T follicular helper cell (primary cell): ENCODE measurements around the gene KPRP.

ENCODE experiments used
- DNase-seq: peaks from one replicate; pipeline ENCODE4 v3.0.0-alpha.2; 2020; ENCODE audit warnings: low read depth
- total RNA-seq, 2 experiments: gene quantifications; one replicate each; lab custom pipeline; 2026; lab: John Stamatoyannopoulos, UW

KPRP gene
- total RNA-seq = 0 reads per million in 2 experiments

DNA sequence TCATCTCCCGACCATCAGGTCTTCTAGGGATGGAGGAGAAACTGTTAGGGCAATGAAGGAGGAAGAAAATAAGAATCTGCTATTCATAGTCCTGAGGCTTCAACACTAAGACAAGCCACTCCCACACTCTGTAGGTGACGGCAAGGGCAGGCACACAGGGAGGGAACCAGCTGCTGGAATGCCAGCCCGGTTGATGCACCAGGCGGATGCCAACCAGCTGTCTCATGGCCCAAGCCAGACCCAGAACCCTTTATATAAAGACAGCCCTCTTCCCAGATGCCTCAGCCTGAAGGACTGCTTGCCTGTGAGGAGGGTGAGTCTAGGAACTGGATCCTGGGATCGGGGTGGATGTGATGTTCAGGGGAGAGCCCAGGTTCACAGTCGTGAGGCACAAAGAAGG is at the start of gene KPRP:
Gene KPRP (plus strand): TSS at position 279 of the 400 bp plus-strand sequence. CDS start 1,564 bp downstream, outside the sequence.
- DNase-seq = no peak

DNA sequence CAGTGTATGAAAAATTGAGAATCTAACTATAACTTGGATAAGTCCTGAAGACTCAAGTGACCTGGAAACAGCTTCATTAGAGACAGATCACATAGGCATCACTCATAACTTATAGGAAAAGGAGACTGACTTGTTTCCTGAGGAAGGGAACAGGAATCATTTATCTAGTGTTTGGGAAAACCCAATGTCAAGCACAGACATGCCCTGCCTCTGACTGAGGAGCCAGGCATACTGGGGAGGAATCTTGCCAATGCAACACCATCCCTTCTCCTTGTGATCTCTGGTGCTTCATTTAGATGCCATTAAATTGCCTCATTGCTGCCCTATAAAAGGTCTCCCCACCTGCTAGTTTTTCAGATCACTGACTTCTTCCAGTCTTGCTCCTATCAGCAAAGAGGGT is 39.6 kb upstream of the KPRP start:
- no peak for DNase-seq

DNA sequence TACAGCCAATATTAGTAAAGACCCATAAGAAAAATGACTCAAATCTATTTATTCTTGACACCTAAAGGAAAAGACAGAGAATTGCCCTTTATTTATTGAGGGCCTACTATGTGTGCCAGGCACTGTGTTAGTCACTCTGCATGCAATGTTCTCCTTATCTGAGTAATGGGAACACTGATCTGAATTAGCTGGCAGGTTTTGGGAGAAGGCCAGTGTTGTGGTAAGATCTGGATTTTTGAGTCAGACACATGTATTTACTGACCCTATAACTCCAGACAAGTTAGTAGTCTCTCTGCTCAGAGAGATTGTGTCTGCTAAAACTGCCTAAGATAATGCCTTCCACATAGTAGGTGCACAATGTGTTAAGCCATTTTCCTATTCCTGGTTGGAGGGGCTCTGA is 32.6 kb upstream of the KPRP start:
- no peak for DNase-seq

DNA sequence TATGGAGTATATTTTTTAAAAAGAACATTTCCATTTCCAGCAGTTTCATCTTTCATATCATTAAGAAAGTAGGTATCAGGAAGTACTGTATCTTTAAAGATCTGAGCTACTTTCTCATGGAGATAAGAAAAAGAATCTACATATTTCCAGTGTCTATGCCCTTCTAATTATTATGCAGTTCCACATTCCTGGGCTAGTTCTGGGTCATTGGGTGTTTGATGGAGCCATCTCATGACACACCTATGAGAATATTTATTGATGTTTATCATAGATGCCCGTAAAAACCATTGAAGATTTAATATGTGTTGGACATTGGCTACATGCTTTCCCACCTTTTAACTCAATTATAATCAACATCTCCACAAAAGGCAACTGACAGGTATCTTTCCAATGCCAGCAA is 28.8 kb upstream of the KPRP start:
- DNase-seq = no peak

- DNase-seq = no peak
These were observed 22.2 kb upstream of the KPRP start for GRCh38 chr1:152735648-152736047.

GRCh38 chr1:152737997-152738396 is 19.8 kb upstream of the KPRP start:
- DNase-seq = no peak

DNA sequence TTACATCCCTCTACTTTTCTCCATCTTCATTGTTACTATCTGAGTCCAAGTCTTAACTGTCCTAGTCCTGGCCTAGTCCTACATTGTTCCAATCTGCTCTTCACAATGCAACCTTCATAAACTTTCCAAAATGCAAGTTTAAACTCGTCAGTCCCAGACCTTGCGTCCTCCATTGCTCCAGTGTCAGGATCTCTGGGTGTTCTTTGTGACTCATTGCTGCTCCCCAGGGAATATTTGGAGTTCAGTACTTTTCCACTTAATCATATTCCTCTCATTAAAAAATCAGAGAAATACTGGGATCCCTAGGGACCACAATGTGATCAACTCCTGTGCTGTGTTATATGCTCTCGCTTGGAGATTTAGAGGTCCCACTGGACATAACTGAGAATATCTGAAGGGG is 18.0 kb upstream of the KPRP start:
- DNase-seq = no peak

- no peak for DNase-seq
These were observed 16.2 kb upstream of the KPRP start for GRCh38 chr1:152741656-152742055.

DNA sequence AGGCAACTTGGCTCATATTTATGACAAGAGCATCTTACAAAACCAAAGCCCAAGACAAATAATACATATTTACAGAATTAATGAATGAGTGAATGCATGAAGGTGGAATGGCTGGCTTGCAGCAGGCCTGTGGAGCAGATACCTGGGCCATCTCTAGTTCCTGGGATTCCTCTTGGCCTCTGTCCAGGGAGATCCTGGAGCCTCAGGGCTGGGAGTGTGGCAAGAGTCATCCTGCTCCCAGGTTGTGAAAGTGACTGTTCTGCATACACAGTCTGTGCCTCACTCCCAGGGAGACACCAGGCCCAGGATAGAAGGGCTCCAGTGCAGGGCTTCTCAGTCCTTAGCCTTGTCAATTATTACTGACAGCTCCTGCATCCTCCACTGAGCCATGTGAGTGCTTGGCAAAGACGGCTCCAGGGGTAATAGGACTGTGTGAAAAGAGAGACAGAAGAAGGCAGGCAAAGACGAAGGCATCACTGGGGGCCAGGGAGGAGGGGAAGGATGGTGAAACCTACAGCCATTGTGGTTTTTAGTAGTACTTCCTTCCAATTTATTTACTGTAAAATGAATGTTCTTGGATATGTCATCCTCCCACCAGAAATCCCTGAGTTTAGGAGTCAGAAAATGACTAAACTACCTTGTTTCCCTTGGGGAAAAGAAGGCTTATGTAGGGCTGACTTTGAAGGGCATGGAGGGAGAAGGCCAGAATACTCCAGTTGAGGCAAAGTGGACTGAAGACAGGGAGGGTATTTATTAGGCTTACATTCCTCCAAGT is 14.3 kb upstream of the KPRP start:
- no peak for DNase-seq

DNA sequence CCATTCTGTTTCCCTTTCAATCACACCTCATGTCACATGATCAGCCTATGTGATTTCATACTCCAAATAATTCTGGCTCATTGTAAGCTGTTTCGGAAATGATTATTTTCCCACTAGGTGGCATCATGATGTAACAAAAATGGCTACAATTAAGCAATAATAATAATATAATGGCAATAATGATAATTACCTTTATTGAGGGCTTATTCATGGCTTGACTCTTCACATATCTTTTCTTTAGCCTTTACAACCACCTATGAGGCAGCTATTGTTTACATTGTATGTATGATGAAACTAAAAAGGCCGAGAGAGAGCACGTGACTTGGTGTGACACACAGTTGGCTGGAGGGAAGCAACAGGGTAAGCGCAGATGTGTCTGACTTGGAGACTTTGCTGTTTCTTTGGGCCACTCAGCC is 12.5 kb upstream of the KPRP start:
- no peak for DNase-seq

DNA sequence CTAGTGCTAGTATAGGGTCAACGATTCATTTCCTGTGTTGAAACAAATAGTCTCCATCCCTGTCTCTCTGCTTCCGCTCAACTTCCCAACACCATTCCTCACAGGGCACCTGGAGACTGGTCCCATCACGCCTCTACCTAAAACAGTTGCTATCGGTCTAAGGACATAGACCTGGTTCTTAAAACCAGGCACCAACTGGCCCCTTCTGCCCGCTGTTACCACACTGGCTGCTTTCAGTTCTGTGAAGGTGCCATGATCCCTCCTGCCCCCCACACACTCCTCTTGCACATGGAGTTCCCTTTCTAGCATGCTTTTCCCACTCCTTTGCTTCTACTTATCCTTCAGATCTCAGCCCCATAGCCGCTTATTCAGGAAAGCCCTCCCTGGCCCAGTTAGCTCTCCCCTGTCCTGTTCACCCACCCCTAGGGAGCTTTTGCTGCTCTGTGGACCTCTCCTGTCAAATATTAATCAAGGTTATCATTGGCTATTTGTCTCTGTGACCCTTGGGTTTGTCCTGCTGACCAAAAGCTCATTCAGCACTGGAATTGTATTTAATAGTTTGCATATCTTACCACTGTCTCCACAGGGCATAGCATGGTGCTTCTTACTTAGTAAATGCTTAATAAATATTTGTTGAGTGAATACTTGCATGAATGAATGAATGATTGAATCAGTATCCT is 11.9 kb upstream of the KPRP start:
- no peak for DNase-seq

- no peak for DNase-seq
These were observed 10.0 kb upstream of the KPRP start for GRCh38 chr1:152747831-152748230.

DNA sequence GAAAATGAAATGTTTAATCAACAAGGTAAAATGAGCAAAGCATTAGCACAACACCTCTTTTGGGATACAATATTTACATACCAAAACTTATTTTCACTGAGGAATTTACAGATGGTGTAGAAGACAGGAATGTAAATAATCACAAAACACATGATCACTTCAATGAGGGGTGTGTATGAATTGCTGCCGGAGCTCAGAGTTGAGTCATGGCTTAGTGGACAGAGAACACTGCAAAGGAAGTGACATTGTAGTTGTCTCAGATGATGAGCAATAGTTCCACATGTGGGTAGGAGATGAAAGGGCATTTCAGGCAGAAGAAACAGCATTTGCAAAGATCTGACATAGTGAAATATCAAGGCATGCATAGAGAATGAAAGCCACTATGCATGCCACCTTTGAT is 5.6 kb upstream of the KPRP start:
- DNase-seq = no peak

DNA sequence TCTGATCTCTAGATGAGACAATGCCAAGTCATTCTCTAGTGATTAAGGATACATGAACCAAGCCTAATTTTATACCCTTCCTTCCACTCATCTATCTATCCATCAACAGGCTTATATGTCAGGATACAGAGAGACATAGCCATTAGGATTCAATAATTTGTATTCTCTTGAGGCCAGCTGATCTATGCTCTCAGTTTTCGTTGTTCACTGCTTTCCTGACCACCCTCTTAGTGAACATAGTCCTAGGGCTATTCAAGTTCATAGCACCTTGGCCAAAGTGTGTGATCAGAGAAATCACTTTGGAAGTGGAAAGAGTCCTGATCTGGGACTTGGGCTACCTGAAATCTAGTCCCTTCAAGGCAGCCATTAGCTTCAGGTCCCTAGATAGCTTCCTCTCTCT is 4.2 kb upstream of the KPRP start:
- DNase-seq = no peak

DNA sequence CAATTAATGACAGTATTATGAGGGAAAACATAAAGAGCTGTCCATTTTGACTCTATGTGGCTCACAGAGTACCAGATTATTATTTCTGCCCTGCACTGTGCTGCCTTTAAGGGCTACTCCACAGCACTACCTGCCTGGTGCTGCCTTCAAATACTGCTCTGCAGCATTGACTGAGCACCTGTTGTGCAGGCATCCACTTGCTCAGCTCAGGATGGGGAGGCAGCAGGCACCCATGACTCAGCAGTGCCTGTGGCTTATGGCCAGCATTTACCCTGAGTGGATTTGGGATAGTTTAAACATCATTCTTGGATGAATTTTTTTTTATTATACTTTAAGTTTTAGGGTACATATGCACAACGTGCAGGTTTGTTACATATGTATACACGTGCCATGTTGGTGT is 953 bp upstream of the KPRP start:
- no peak for DNase-seq

GRCh38 chr1:152758636-152759035 is 811 bp downstream of the KPRP start:
- DNase-seq = no peak

DNA sequence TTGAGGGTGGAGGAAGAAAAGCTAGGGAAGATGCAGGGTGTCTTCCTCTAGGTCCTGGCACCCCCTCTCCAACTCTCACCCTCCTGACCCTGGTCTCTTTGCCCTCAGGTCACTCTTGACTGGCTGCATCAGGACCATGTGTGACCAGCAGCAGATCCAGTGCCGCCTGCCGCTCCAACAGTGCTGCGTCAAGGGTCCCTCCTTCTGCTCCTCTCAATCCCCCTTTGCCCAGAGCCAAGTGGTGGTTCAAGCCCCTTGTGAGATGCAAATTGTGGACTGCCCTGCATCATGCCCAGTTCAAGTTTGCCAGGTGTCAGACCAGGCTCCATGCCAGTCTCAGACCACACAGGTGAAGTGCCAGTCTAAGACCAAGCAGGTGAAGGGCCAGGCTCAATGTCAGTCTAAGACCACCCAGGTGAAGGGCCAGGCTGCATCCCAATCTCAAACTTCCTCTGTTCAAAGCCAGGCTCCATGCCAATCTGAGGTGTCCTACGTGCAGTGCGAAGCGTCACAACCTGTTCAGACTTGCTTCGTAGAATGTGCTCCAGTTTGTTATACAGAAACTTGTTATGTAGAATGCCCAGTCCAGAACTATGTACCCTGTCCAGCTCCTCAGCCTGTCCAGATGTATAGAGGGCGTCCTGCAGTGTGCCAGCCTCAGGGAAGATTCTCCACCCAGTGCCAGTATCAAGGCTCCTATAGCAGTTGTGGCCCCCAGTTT is 1.8 kb downstream of the KPRP start:
- DNase-seq = no peak

GRCh38 chr1:152760551-152761190 is 2.8 kb downstream of the KPRP start:
- DNase-seq = no peak

DNA sequence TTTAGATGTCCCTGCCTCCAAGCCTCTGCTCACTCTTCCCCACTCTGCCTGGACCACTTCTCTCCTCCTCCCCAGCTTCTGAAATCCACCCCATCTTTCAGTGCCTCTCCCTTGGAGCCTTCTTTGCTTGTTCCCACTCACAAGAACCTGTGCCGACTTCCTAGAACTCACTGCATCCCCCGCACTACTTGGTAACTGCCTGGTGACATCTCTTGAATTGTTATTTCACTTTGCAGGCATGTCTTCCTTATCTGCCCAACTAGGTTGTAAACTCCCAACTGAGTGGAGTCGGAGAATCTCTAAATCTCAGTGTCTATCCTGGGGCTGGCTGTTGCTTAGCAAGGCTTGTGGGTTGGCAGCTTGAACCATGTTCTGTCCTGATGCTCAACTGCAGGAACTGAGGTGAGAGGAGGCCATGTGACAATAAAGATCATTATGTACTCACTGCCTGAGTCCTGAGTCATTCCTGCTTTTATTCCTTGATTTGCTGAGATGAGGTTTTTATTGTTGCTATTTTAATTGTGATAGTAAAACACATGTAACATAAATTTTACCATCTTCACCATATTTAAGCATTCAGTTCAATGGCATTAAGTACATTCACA is 3.9 kb downstream of the KPRP start:
- no peak for DNase-seq

DNA sequence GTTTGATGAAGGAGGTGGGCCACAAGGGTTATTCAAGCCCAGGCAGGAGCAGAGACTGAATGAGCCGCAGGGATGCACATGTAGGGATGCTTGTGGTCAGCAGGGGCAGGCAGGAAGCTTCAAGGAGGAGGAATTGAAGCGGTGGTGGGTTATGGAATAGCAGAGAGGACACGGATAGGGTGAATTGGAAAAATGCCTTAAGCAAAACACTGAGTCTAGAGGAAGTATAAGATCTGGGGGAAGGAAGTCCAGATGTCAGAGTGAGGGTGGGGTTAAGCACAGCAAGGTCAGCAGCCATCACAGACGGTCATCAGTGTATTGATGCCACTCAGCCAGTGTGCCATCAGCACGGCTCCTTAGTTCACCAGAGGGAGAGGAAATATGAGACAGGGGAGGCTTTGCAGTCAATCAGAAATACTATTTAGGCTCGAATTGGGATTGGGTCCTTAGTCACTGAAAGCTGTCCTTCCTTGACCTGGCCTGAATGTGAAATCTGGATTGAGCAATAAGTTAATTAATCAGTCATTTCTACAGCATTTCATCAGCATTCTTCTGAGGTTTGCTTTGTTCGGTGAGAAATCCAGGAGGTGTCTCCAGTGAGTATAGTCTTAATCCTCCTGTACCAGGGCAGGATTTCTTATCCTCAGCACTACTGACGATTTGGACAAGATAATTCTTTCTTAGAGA is 11.2 kb downstream of the KPRP start:
- DNase-seq = no peak

GRCh38 chr1:152770411-152770810 is 12.6 kb downstream of the KPRP start:
- no peak for DNase-seq
